Esophagus squamous epithelium (tissue), 4 donors: ENCODE results near the gene CD99.

Source experiments
- CTCF ChIP-seq, 6 experiments: fragments of 450-650 bp in 4 of 6; fragments of 200-600 bp in 2 of 6; sonication (generic) in 2 of 6; IDR thresholded peaks; one replicate each; pipeline ENCODE4 v1.5.1; 2016 to 2019; ENCODE audit warnings: antibody characterized with exemption in 6 of 6, mild to moderate bottlenecking in 4 of 6, moderate library complexity in 4 of 6
- POLR2A ChIP-seq, 4 donors: fragments of 450-650 bp; IDR thresholded peaks; one replicate each; pipeline ENCODE4 v1.6.1; 2017; ENCODE audit warnings: antibody characterized with exemption in 4 of 4, mild to moderate bottlenecking in 4 of 4, moderate library complexity in 3 of 4

- TF ChIP-seq CTCF (IDR thresholded peaks at IDR 0.05) (no peak), POLR2A (IDR thresholded peaks at IDR 0.05) (no peak)
These were observed 26.2 kb downstream of the CD99 start for GRCh38 chrX:2717312-2717711.
